CD14-positive monocyte (primary cell): Measurements from ENCODE around the gene FOXP1. TPM values are rescaled to one million over a fixed set of nuclear protein-coding genes. Genes with fewer than 3 reads are reported as not detected.

Source experiments
- DNase-seq, 3 donors: peaks; one replicate each; pipeline ENCODE4 v3.0.0-alpha.2; 2011 to 2022
- H2AFZ ChIP-seq: 2 replicates; pipeline ENCODE4 v1.6.0; 2012; ENCODE audit warnings: mild to moderate bottlenecking, low read depth, low read length, inconsistent platforms; ENCODE audit not compliant: insufficient read depth, poor library complexity, severe bottlenecking
- H3K27ac ChIP-seq, 2 donors: 1 replicate in 1 of 2; 2 replicates in 1 of 2; pipeline ENCODE4 v1.5.1; 2012 to 2013; ENCODE audit warnings: low read length in 2 of 2, control low read depth in 1 of 2, inconsistent platforms in 1 of 2, low read depth in 1 of 2, mild to moderate bottlenecking in 1 of 2
- H3K27me3 ChIP-seq, 2 donors: one replicate each; pipeline versions ENCODE4 v1.6.0 to v1.6.1; 2011 to 2013; ENCODE audit warnings: low read length in 2 of 2; ENCODE audit not compliant: control insufficient read depth in 2 of 2, insufficient read depth in 2 of 2
- H3K36me3 ChIP-seq, 2 donors: replicated peaks in 1 of 2; 1 replicate in 1 of 2; 2 replicates in 1 of 2; pipeline versions ENCODE4 v1.5.1 to v1.6.1; 2012 to 2013; ENCODE audit warnings: low read length in 2 of 2, control low read depth in 1 of 2, inconsistent platforms in 1 of 2, mild to moderate bottlenecking in 1 of 2; ENCODE audit not compliant: insufficient read depth in 2 of 2, control insufficient read depth in 1 of 2
- H3K4me1 ChIP-seq, 2 donors: 1 replicate in 1 of 2; 2 replicates in 1 of 2; pipeline versions ENCODE4 v1.5.1 to v1.6.1; 2012 to 2013; ENCODE audit warnings: low read length in 2 of 2, control low read depth in 1 of 2, inconsistent platforms in 1 of 2, mild to moderate bottlenecking in 1 of 2, moderate library complexity in 1 of 2; ENCODE audit not compliant: insufficient read depth in 2 of 2, control insufficient read depth in 1 of 2
- H3K4me2 ChIP-seq: replicated peaks from 2 replicates; pipeline ENCODE3; 2012; ENCODE audit warnings: low read length, moderate library complexity, mild to moderate bottlenecking; ENCODE audit not compliant: poor library complexity, severe bottlenecking; ENCODE audit errors: extremely low read depth
- H3K4me3 ChIP-seq, 3 experiments: fragments of 200-600 bp in 1 of 3; sonication (generic) in 1 of 3; replicated peaks in 1 of 3; 1 replicate in 2 of 3; 2 replicates in 1 of 3; pipeline ENCODE4 v1.5.1; 2011 to 2013; ENCODE audit warnings: low read length in 3 of 3, mild to moderate bottlenecking in 3 of 3, control low read depth in 2 of 3, low read depth in 2 of 3, inconsistent platforms in 1 of 3, moderate library complexity in 1 of 3
- H3K79me2 ChIP-seq: 2 replicates; pipeline ENCODE4 v1.6.0; 2012; ENCODE audit warnings: mild to moderate bottlenecking, control low read depth, inconsistent platforms, low read length, moderate library complexity; ENCODE audit not compliant: insufficient read depth
- H3K9ac ChIP-seq: 2 replicates; pipeline ENCODE4 v1.6.0; 2017; ENCODE audit warnings: low read length, mild to moderate bottlenecking; ENCODE audit not compliant: insufficient read depth, poor library complexity, severe bottlenecking
- H3K9me3 ChIP-seq, 2 donors: replicated peaks in 1 of 2; 1 replicate in 1 of 2; 2 replicates in 1 of 2; pipeline versions ENCODE4 v1.5.1 to v1.6.1; 2012 to 2013; ENCODE audit warnings: low read length in 2 of 2, control low read depth in 1 of 2; ENCODE audit not compliant: control insufficient read depth in 1 of 2, insufficient read depth in 1 of 2
- H4K20me1 ChIP-seq: 2 replicates; pipeline ENCODE4 v1.6.0; 2012; ENCODE audit warnings: mild to moderate bottlenecking, low read length, control low read depth, moderate library complexity; ENCODE audit not compliant: insufficient read depth
- H3K27ac Mint-ChIP-seq, 7 donors: one replicate each; pipeline ENCODE4 v1.8.0; 2020; ENCODE audit warnings: mild to moderate bottlenecking in 7 of 7, mixed read lengths in 7 of 7, moderate library complexity in 6 of 7, inconsistent platforms in 2 of 7
- H3K27me3 Mint-ChIP-seq, 3 donors: one replicate each; pipeline ENCODE4 v1.8.0; 2021 to 2022; ENCODE audit warnings: low read depth in 3 of 3, mild to moderate bottlenecking in 3 of 3, mixed read lengths in 3 of 3, moderate library complexity in 3 of 3, inconsistent platforms in 1 of 3
- H3K36me3 Mint-ChIP-seq, 2 donors: one replicate each; pipeline ENCODE4 v1.8.0; 2020; ENCODE audit warnings: mixed read lengths in 2 of 2, inconsistent platforms in 1 of 2, mild to moderate bottlenecking in 1 of 2
- H3K4me1 Mint-ChIP-seq: one replicate; pipeline ENCODE4 v1.8.0; 2020; ENCODE audit warnings: mild to moderate bottlenecking, mixed read lengths
- H3K4me3 Mint-ChIP-seq, 2 donors: one replicate each; pipeline ENCODE4 v1.8.0; 2020; ENCODE audit warnings: mild to moderate bottlenecking in 2 of 2, mixed read lengths in 2 of 2, moderate library complexity in 1 of 2
- H3K9me3 Mint-ChIP-seq, 7 donors: one replicate each; pipeline ENCODE4 v1.8.0; 2020 to 2022; ENCODE audit warnings: mixed read lengths in 7 of 7, mild to moderate bottlenecking in 6 of 7, moderate library complexity in 6 of 7, inconsistent platforms in 2 of 7
- CTCF ChIP-seq: fragments of 200-600 bp; IDR thresholded peaks from one replicate; pipeline ENCODE4 v1.8.0; 2022; ENCODE audit warnings: antibody characterized with exemption, mild to moderate bottlenecking
- WGBS: methylation state at CpG from one replicate; pipeline ENCODE4 v1.1.5; 2013; ENCODE audit warnings: missing lambda C conversion rate; ENCODE audit not compliant: insufficient coverage; 5-methylcytosine and 5-hydroxymethylcytosine counted together
- intact Hi-C, 2 donors: fragments of 100-400 bp; cut with micrococcal nuclease; formaldehyde crosslinking; loops; one replicate each; pipeline versions ENCODE4 v1.15.0 to v1.15.1; 2023
- polyA plus RNA-seq, 3 donors: library from polyadenylated mRNA; depleted of rRNA in 1 of 3; unstranded in 2 of 3; stranded (reverse) in 1 of 3; fragments of 300-500 nt in 2 of 3; fragments of >200 nt in 1 of 3; fragmentation: Illumina TruSeq in 2 of 3; gene quantifications; 1 replicate in 2 of 3; 2 replicates in 1 of 3; pipeline ENCODE4 v1.2.3, GENCODE V29; 2012 to 2021

The FOXP1 gene
- polyA plus RNA-seq, 3 donors = 25.7 to 42.6 (median 27.8) TPM

- Histone ChIP-seq H2AFZ (no peak overlapping the region), H3K79me2 (peaks cover 97% of the 10 kb centered on the region), H3K36me3 (peaks cover 0 to 6% of the 10 kb centered on the region in 2 donors), H3K9ac (no peak overlapping the region), H4K20me1 (peaks cover 37% of the 10 kb centered on the region), H3K27ac (no peak overlapping the region), H3K4me1 (peaks cover 10 to 18% of the 10 kb centered on the region in 2 donors), H3K4me2 (no peak overlapping the region), H3K4me3 (no peak overlapping the region), H3K9me3 (no peaks in the 10 kb centered on the region), H3K27me3 (no peaks in the 10 kb centered on the region)
- intact Hi-C loops = no loop called here
- no peak overlapping the region for H3K4me3 Mint-ChIP-seq
- H3K27ac Mint-ChIP-seq = peak overlapping the region in 3 of 7 donors; percentile 4 to 48 (median 9)
- peaks cover 0 to 2% (median 0%) of the 10 kb centered on the region in 7 donors for H3K9me3 Mint-ChIP-seq
- DNase-seq = no peak
- no peak for TF ChIP-seq CTCF
- H3K36me3 Mint-ChIP-seq = peaks cover 27 to 34% of the 10 kb centered on the region in 2 donors
- H3K27me3 Mint-ChIP-seq = no peaks in the 10 kb centered on the region
- WGBS = 92% methylated on average over 2 of the region's 10 CpGs
- peaks cover 29% of the 10 kb centered on the region for H3K4me1 Mint-ChIP-seq
Observed at GRCh38 chr3:71505767-71506350, 77.7 kb downstream of the FOXP1 start.

GRCh38 chr3:71504250-71505036, 79.1 kb downstream of the FOXP1 start:
- peaks cover 42% of the 10 kb centered on the region for H4K20me1 ChIP-seq
- peak overlapping the region; percentile 26 for H2AFZ ChIP-seq
- H3K4me1 Mint-ChIP-seq = peaks cover 34% of the 10 kb centered on the region
- peaks cover 0 to 6% of the 10 kb centered on the region in 2 donors for H3K36me3 ChIP-seq
- no peak for TF ChIP-seq CTCF
- H3K4me3 Mint-ChIP-seq = peak overlapping the region in 1 of 2 donors; percentile 47
- peak overlapping the region; percentile 20 for H3K4me2 ChIP-seq
- H3K9me3 Mint-ChIP-seq = peaks cover 0 to 2% (median 0%) of the 10 kb centered on the region in 7 donors
- peaks cover 16 to 27% of the 10 kb centered on the region in 2 donors for H3K4me1 ChIP-seq
- peaks cover 23 to 34% of the 10 kb centered on the region in 2 donors for H3K36me3 Mint-ChIP-seq
- H3K4me3 ChIP-seq = no peak overlapping the region
- H3K27me3 Mint-ChIP-seq = no peaks in the 10 kb centered on the region
- H3K9ac ChIP-seq = no peak overlapping the region
- H3K9me3 ChIP-seq = no peaks in the 10 kb centered on the region
- WGBS = 67% methylated on average over 9 of the region's 15 CpGs
- H3K79me2 ChIP-seq = peaks cover 97% of the 10 kb centered on the region
- peak; percentile 75 to 90 (median 88) for DNase-seq
- peak overlapping the region; percentile 78 to 93 (median 86) for H3K27ac Mint-ChIP-seq
- peak overlapping the region in 1 of 2 donors; percentile 76 for H3K27ac ChIP-seq
- intact Hi-C loops = loop anchor here in 1 of 2 donors (5.0 kb wide), 2 partner anchors 78 to 112 kb away; partner anchors contain the start of gene FOXP1
- no peaks in the 10 kb centered on the region for H3K27me3 ChIP-seq
